ENCODE results near the gene LRIF1. TPM values are rescaled to one million over a fixed set of nuclear protein-coding genes. Genes with fewer than 3 reads are reported as not detected.
"Not testable (repeated sequence)": the region's sequence is repeated elsewhere in the genome, so short reads cannot be mapped to it uniquely, and the experiment has no call there.

LRIF1 gene, protein sequence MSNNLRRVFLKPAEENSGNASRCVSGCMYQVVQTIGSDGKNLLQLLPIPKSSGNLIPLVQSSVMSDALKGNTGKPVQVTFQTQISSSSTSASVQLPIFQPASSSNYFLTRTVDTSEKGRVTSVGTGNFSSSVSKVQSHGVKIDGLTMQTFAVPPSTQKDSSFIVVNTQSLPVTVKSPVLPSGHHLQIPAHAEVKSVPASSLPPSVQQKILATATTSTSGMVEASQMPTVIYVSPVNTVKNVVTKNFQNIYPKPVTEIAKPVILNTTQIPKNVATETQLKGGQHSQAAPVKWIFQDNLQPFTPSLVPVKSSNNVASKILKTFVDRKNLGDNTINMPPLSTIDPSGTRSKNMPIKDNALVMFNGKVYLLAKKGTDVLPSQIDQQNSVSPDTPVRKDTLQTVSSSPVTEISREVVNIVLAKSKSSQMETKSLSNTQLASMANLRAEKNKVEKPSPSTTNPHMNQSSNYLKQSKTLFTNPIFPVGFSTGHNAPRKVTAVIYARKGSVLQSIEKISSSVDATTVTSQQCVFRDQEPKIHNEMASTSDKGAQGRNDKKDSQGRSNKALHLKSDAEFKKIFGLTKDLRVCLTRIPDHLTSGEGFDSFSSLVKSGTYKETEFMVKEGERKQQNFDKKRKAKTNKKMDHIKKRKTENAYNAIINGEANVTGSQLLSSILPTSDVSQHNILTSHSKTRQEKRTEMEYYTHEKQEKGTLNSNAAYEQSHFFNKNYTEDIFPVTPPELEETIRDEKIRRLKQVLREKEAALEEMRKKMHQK
- total RNA-seq (10 to 100 TPM; 11.2 to 18.4 (median 16.4) TPM), polyA plus RNA-seq (10 to 100 TPM; 15.1 to 18.1 (median 16.5) TPM)
- long read RNA-seq, donor 1, partial matches to known transcripts = 0 of 4 reads
- long read RNA-seq, donor 1, other reads (novel, unspliced or antisense) = 0 of 4 reads
- long read RNA-seq, donor 2, partial matches to known transcripts = 0 of 2 reads
- long read RNA-seq, donor 2, other reads (novel, unspliced or antisense) = 0 of 2 reads

DNA sequence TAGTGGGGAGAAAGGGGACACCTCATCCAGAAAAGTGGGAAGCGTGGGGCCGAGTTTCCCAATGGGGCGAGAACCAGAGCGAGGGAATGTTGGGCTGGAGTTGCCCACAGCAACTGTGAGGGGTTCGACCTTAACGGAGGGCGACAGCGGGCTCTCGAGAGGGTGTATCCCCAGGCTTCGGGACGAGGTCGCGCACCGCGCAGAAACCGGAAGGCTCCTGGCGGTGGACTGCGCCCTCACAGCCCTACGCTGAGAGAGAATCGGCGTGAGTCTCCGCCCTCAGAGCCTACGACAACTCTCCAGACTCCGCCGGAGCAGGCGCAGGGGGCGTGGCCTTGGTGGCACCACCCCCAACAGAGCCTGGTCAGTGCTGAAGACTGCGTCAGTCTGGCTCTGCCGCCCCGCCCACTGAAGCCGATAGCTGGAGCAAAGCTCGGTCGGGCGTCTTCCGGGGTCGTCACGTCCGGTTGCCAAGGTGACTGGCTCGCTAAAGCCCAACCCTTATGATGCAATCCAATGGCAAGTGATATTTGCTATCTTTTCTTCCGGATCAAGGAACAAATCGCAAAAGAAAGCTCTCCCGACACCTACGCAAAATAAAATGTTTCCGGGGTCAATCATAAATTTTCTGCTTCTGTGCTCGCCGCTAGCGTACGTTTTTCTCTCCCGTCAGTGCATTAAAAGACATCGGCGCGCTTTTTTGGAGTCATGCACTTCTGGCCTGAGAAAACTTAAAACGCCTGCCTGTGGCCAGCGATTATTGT is at the start of gene LRIF1:
Gene LRIF1, minus strand, starts transcription at position 232 of the 764 bp plus-strand sequence. CDS start 234 bp downstream, outside the sequence.
- H3K27ac ChIP-seq = peak within 1 kb of the TSS; percentile 95 to 99 (median 98)
- peaks cover 0 to 24% (median 0%) of the 10 kb centered on the region in 7 donors for H3K27me3 ChIP-seq (replicated peaks in 1 of 7)
- H3K9me3 ChIP-seq = peaks cover 0 to 88% (median 63%) of the 10 kb centered on the region in 8 donors
- peak within 1 kb of the TSS; percentile 43 to 72 (median 54) for H3K4me3 ChIP-seq
- intact Hi-C loops (cut with DNase I; ENCODE audit: low total_unique reads) = no loop called here
- H3K36me3 ChIP-seq = peaks cover 0 to 30% (median 0%) of the 10 kb centered on the region in 6 donors
- DNase-seq = peak; percentile 100
- TF ChIP-seq POLR2AphosphoS5 (IDR thresholded peaks at IDR 0.05) = peak; percentile 99
- TF ChIP-seq, protein P1, sequence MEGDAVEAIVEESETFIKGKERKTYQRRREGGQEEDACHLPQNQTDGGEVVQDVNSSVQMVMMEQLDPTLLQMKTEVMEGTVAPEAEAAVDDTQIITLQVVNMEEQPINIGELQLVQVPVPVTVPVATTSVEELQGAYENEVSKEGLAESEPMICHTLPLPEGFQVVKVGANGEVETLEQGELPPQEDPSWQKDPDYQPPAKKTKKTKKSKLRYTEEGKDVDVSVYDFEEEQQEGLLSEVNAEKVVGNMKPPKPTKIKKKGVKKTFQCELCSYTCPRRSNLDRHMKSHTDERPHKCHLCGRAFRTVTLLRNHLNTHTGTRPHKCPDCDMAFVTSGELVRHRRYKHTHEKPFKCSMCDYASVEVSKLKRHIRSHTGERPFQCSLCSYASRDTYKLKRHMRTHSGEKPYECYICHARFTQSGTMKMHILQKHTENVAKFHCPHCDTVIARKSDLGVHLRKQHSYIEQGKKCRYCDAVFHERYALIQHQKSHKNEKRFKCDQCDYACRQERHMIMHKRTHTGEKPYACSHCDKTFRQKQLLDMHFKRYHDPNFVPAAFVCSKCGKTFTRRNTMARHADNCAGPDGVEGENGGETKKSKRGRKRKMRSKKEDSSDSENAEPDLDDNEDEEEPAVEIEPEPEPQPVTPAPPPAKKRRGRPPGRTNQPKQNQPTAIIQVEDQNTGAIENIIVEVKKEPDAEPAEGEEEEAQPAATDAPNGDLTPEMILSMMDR (IDR thresholded peaks at IDR 0.05 in 8 of 11, conservative IDR thresholded peaks at IDR 0.05 in 3 of 11) = peak; percentile 67 to 96 (median 86)
- peak; percentile 54 to 96 (median 91) for TF ChIP-seq POLR2A (IDR thresholded peaks at IDR 0.05)
- 1 to 3% (median 2%) methylated on average over 39 to 54 of the region's 54 CpGs for WGBS, 5 donors
- peaks cover 6 to 39% (median 20%) of the 10 kb centered on the region in 6 donors for H3K4me1 ChIP-seq

DNA sequence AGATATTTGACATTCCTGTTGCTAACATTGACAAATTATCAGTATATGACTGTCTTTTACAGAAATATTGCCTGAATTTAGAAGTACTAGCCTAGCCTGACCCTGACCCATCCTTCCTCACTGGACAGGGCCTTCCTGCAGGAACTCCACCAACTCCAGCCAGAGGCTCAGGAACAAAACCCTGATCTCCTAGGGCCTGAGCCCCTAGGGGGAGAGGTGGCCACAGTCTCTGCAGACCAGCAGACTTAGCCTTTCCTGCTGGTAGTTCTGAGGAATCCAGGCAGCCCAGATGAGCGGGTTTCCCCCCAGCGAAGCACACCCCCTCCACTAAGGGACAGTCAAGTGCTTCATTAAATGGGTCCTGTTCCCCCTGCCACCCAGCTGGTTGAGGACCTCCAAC is 44.3 kb upstream of the LRIF1 start:
- peaks cover 0 to 26% (median 3%) of the 10 kb centered on the region in 7 donors for H3K27me3 ChIP-seq (replicated peaks in 1 of 7)
- no peak overlapping the region for H3K27ac ChIP-seq
- intact Hi-C loops (cut with DNase I; ENCODE audit: low total_unique reads) = no loop called here
- no peak overlapping the region for H3K4me3 ChIP-seq
- H3K36me3 ChIP-seq = no peaks in the 10 kb centered on the region
- TF ChIP-seq, protein P1 (IDR thresholded peaks at IDR 0.05 in 8 of 11, conservative IDR thresholded peaks at IDR 0.05 in 3 of 11) = no peak
- TF ChIP-seq POLR2AphosphoS5 (IDR thresholded peaks at IDR 0.05) (no peak), POLR2A (IDR thresholded peaks at IDR 0.05) (no peak)
- no peak for DNase-seq
- whole genome bisulfite sequencing, 5 donors = 91 to 100% (median 94%) methylated on average over 2 of the region's 2 CpGs; no CpG with 5 or more reads in 1 of the 5 donors
- no peaks in the 10 kb centered on the region for H3K4me1 ChIP-seq
- H3K9me3 ChIP-seq = peaks cover 0 to 46% (median 30%) of the 10 kb centered on the region in 8 donors

- H3K4me3 ChIP-seq = no peak overlapping the region
Observed at GRCh38 chr1:111006556-111006955, 42.8 kb upstream of the LRIF1 start.

DNA sequence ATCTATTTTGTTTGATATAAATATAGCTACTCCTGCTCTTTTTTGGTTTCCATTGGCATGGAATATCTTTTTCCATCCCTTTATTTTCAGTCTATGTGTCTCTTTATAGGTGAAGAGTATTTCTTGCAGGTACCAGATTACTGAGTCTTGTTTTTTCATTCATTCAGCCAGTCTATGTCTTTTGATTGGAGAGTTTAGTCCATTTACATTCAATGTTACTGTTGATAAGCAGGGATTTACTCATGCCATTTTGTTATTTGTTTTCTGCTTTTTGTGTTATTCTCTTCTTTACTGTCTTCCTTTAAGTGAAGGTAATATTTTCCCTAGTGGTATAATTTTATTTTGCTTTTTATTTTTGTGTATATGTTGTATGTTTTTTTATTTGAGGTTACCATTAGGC is 35.9 kb upstream of the LRIF1 start:
- H3K27ac ChIP-seq, H3K4me1 ChIP-seq, H3K36me3 ChIP-seq, DNase-seq, H3K4me3 ChIP-seq: not testable (repeated sequence)
- intact Hi-C loops (cut with DNase I; ENCODE audit: low total_unique reads) = loop anchor here (10.0 kb wide), 1 partner anchor 215 kb away; no protein-coding TSS in a partner anchor
- peaks cover 0 to 18% (median 13%) of the 10 kb centered on the region in 8 donors for H3K9me3 ChIP-seq
- H3K27me3 ChIP-seq (replicated peaks in 1 of 7) = peaks cover 0 to 13% (median 0%) of the 10 kb centered on the region in 7 donors

More at GRCh38 chr1:111006556-111006955, 42.8 kb upstream of the LRIF1 start:
- no peak for TF ChIP-seq POLR2AphosphoS5 (IDR thresholded peaks at IDR 0.05)
- no peak for TF ChIP-seq POLR2A (IDR thresholded peaks at IDR 0.05)
- TF ChIP-seq, protein P1 (IDR thresholded peaks at IDR 0.05 in 8 of 11, conservative IDR thresholded peaks at IDR 0.05 in 3 of 11) = no peak
- Histone ChIP-seq H3K27me3 (replicated peaks in 1 of 7) (peaks cover 0 to 33% (median 3%) of the 10 kb centered on the region in 7 donors), H3K27ac (no peak overlapping the region), H3K36me3 (no peaks in the 10 kb centered on the region), H3K4me1 (no peaks in the 10 kb centered on the region), H3K9me3 (peaks cover 0 to 36% (median 20%) of the 10 kb centered on the region in 8 donors)
- WGBS, 5 donors = 87 to 97% (median 91%) methylated on average over 1 of the region's 1 CpG
- no peak for DNase-seq
- intact Hi-C loops (cut with DNase I; ENCODE audit: low total_unique reads) = no loop called here

All from spleen (tissue), 13 donors.